HG03039 (cell line): ENCODE measurements around the gene NR6A1.

Experiments
- ATAC-seq: cut with Tn5 transposase; IDR thresholded peaks from one replicate; pipeline ENCODE4 v1.9.1; 2021; ENCODE audit warnings: mild to moderate bottlenecking, moderate library complexity; ENCODE audit not compliant: unreplicated experiment

NR6A1 gene

DNA sequence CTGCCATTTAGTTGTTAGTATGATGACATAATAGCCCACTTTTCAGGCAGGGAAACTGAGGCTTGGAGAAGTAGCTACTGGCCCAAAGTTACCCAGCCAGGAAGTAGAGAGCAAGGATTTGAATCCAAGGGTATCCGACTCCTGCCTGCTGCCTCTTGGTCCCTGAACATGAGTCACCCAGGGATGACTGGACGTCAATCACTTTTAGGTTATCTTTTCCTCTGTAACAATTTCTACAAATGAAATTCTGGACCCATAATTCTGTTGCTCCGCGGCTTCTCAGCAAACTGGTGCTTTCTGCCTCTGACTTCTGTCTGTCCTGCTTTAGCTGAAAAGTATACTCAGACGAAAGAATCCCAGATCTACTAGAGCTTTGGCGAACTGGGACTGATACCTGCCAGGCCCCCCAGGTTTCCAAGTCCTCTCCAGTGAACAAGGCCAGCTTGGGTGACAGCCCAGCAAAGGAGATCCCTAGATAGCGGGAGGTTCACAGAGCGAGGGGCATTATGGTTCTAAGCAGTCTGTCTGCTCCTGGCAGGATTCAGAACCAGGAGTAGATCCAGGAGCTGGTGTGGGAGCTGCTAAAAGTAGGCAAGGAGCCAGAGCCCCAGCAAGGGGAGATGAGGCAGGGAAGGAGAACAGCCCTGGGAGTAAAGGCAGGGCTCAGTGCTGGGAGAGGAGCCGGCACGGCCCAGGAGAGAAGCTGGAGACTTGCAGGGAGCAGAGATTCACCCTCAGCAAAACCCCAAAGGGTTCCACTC, 26.4 kb upstream of the NR6A1 start:
- ATAC-seq, result no peak

DNA sequence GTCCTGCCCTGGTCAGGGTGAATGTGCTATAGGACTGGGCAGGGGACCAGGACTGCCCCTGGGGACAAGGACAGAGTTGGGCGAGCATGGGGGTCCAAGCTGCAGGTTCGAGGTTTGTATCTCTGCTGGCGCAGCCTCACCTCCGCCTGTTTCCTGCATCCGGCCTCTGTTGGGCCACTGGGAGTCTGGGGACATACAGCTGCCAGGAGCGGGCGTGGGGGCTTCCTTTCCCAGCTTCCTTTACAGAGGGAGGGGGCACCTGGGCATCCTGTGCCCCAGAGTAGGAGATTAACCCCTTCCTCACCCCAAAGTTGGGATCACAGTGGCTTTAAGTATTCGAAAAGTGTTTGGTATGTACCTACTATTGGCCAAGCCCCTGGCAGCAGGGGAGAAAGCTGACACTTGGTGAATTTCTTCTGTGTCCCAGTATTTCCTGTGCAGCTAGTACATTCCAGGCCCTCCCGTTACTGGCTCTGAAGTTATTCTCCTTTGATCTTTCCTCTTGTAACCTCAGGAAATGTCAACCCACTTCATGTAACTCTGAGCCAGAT, 24.8 kb upstream of the NR6A1 start:
- no peak for ATAC-seq

DNA sequence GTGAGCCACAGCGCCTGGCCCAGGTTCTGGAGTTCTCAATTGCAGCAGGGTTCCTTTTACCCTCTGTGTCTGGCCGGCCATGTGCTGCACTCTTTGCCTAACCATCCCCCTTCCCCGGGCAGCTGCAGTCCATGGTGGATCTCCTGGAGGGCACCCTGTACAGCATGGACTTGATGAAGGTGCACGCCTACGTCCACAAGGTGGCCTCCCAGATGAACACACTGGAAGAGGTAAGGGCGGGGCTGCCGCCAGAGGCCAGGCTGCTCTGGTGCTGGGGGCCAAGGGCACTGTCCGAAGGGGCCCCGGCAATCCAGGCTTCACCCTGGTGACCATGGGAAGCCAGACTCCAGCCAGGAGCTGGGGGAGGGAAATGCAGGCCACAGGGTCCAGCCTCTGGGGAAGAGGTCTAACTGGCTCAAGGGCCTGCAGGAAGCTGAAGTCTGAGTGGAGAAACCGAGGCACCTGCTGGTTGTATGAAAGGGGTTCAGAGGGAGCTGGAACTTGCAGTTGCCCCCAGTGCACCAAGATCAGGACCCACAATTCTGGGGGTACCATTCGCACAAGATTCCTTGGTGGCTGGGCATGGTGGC, 23.9 kb upstream of the NR6A1 start:
- ATAC-seq, result no peak

DNA sequence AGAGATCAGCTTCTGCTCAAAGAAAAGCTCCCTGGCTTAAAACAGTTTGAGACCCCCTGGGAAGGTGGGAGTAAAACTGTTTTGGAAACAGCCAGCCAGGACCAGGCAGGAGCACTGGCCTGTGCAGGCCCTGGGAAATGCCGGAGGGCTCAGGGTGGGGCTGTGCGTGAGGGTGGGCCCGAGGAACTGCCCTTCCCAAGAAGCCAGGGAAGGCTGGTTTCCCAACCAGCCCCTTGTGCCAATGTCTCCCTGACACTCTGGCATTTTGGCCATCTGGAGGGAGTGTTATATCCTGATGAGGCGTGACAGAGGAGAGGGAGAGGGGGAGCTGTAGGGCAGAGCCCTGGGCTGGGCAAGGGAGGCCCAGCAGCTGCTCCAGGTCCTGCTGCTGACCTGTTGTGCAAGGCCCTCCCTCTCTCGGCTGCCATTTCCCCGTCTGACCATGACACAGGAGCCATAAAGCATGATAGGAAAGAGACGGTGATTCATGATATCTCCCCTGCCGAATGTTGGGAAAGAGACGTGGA, 22.0 kb upstream of the NR6A1 start:
- ATAC-seq, result no peak

DNA sequence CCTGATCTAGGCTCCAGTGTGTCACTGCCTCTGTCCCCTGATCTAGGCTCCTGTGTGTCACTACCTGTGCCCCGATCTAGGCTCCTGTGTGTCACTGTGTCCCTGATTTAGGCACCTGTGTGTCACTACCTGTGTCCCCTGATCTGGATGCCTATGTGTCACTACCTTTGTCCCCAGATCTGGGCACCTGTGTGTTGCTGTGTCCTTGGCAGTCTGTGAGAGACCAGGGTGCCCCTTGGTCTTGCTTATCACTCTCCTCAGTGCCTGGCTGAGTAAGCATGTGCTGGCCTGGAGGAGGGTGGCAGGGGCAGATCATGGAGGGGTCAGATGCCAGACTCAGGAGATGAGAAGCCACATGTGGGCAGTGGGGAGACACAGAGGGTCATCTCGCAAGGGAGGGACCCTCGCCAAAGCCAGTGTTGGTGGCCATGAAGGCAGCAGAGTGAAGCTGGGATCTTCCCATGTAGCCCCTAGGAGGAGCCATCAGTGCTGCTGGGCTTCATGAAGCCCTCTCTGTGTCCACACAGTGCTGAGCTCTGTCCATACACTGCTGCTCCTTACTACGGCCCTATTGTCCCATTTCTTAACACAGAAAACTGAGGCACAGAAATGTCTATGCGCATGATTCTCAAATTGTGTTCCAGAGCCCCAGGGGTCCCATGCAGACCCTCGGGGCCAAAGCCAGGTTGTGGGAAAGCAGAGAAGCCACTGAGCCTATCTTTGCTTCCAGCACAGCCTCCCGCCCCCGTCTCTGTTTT, 21.3 kb upstream of the NR6A1 start:
- ATAC-seq, result no peak

DNA sequence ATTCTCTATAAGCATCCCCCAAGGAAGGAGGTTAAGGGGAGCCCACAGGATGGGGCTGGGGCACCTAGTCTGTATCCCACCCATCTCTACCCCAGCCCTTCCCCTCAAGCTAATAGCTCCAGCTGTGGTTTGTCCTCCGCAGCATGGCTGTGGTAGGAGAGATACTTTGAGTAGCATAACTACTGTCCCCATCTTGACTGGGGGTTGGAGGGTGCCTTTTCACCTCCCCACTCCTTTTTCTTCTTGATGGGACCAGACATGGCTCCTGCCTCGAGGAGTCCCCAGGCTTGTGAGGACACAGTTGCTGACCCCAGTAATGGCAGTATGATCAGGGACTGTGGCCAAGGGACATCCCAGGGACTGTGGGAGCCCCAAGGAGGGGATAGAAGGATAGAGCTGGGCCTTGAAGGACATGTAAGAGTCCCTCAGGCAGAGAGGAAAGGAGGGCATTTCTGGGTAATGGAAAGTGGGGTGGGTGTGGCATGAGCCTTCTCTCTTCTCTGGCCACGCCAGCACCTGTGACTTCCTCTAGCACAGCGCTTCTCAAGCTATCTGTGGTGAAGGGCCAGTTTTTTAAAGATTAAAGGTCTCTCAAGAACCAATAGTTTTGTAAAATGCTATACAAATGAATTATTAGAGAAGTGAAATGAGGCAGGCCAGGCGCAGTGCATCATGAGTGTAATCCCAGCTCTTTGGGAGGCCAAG, 19.8 kb upstream of the NR6A1 start:
- no peak for ATAC-seq

GRCh38 chr9:124790301-124790700, 19.2 kb upstream of the NR6A1 start:
- no peak for ATAC-seq

- no peak for ATAC-seq
Observed at GRCh38 chr9:124789531-124789930, 18.4 kb upstream of the NR6A1 start.

DNA sequence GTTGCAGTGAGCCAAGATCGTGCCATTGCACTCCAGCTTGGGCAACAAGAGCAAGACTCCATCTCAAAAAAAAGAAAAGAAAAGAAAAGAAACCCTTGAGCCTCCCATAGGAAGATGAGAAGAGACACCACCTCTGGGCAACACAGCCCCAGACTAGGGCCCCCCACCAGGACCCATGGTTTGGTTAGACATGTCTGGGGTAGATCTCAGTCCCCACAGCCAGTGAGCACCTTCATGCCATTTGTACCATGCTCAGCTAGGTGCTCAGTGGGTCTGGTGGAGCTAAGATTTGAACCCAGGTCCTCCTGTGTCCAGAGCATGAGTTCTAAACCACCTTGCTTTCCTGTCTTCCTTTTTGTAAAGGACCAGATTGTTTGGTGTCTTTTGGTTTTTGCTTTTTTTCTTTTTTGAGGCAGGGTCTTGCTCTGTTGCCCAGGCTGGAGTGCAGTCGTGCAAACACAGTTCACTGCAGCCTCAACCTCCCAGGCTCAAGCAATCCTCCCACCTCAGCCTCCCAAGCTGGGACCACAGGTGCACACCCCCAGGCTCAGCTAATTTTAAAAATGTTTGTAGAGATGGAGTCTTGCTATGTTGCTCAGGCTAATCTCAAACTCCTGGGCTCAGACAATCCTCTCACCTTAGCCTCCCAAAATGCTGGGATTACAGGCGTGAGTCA, 17.6 kb upstream of the NR6A1 start:
- ATAC-seq, result no peak

DNA sequence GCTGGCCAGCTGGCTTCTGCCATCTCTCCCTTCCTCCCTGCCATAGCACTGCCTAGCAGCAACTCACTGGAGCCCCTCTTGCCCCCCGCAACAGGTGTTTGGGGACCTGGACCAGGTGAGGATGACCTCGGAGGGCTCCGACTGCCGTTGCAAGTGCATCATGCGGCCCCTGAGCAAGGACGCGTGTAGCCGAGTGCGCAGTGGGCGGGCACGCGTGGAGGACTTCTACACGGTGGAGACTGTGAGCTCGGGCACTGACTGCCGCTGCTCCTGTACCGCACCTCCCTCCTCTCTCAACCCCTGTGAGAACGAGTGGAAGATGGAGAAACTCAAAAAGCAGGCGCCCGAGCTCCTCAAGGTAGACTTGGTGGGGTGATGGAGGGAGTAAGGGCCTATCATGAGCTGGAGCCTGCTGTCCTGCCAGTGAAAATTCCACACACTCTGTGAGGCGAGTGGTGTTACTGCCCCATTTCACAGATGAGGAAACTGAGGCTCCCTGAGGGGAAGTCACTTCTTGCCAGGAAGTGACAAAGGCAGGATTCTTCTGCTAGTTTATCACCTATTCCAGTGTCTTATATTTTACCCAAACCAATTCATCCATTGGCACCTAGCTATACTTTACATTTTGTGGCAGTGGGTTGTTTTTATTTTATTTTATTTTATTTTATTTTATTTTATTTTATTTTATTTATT, 15.9 kb upstream of the NR6A1 start:
- no peak for ATAC-seq

DNA sequence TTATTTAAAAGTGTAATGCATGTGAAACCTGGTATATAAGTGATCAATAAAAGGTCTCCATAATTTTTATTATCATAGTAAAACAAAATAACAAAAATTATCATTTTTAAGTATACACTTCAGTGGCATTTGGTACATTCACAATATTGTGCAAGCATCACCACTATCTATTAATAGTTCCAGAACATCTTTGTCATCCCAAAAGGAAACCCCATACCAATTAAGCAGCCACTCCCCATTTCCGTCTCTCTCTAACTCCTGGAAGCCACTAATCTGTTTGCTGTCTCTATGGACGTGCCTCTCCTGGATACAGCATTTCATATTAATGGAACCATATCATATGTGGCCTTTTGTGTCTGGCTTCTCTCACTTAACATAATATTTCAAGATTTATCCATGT, 13.4 kb upstream of the NR6A1 start:
- ATAC-seq, result no peak

- ATAC-seq, result no peak
Observed at GRCh38 chr9:124783830-124784229, 12.7 kb upstream of the NR6A1 start.

DNA sequence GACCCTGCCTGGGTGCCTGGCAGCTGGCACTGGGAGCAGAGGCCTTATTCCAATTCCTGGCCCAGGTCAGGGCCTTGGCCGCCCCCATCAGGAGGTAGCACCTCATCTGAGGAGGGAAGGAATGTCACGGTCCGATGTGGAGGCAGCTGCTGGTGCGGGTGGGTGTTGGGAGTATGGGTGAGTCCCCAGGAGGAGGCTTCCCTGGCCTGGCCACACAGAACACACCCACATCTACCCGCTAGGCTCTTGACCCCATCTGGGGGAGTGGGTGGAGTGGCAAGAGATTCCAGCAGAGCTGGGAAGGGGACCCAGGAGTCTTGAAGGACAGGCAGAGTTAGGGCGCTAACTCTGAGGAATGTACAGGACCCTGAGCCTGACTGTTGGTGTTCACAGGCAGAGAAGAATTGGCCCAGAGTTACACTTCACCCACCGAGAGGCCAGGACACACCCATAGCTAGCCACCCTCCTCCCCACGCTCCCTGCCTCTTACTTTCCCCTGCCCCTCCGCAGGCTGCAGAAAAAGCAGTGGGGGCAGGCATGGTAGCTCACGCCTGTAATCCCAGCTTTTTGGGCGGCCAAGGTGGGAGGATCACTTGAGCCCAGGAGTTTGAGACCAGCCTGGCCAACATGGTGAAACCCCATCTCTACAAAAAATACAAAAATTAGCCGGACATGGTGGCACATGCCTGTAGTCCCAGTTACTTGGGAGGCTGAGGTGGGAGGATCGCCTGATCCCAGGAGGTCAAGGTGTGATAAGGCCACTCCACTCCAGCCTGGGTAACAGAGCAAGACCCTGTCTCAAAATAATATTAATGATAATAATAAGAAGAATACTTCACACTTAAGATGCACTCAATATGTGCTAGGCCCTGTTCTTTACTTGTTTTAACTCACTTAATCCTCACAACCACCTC, 11.8 kb upstream of the NR6A1 start:
- ATAC-seq, result no peak

DNA sequence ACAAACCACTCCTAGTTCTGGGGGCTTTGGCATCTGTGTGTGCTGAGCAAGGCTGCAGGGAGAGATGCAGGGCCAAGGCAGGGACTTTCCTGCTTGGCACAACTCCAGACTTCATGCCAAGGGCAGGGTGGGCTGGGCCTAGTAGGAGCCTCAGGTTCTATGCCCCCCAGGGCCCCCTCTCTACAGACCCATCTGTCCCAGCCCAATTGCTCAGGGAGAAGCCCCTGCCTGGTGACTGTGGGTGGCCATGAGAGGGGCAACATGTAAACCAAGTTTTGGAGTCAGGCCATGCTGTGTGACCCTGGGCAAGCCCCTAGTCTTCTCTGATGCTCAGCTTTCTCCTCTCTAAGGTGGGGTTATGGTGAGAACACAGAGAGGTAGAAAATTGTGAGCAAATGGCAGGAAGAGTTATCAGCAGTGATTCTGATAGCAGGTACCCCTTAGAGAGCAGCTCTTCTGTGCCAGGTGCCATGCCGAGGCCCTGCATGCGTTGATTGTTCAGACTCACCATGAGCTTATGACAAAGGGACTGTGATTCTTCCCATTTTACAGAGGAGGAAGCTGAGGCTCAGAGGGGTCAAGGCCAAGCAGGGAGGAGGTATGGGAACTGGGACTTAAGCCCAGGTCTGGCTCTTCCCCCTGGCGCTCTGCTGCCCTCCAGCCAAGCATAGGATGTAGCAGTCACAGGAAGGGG, 11.0 kb upstream of the NR6A1 start:
- ATAC-seq, result no peak

GRCh38 chr9:124780757-124781151, 9.6 kb upstream of the NR6A1 start:
- no peak for ATAC-seq

- ATAC-seq, result no peak
Observed at GRCh38 chr9:124780060-124780756, 9.1 kb upstream of the NR6A1 start.

DNA sequence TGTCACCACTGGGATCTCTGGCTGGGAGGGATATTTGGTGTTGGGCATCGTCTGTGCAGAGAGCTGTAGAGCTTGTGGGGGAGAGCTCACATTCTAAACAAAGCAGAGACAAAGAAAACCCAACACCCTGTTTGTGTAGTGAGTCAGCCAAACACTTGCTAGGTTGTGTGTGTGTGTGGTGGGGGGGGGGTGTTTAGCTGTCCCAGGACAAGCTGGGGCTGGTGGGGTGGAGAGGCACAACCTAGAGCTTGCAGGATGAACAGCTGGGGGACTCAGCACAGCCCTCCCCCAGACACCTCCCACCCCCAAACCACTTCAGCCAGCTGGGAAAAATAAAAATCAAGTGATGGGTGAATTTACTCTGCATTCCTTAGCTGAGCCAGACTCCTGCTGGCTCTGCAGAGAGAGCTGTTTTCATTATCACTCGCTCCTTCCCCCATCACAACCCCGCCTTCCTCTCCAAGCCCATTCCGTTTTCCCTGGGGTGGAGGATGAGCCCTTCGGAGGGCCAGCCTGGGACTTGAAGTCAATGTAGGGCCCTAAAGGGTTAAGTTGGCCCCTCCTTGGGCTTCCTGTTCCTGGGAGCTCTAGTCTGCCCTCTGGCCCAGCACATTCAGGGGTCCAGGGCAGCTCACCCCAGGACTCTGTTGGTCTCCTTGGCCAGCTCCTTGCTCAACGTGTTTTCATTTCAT, 8.4 kb upstream of the NR6A1 start:
- ATAC-seq, result no peak
